ENCODE measurements around the gene ARVCF.

- no peak for TF ChIP-seq CTCF (IDR thresholded peaks at IDR 0.05)
- no peak for TF ChIP-seq SIN3A (IDR thresholded peaks at IDR 0.05; ENCODE audit: borderline replicate concordance, low read depth, low read length)
- TF ChIP-seq GATA2 (CRISPR knock-in tag; IDR thresholded peaks at IDR 0.05), result no peak
- no peak for TF ChIP-seq MAX (IDR thresholded peaks at IDR 0.05; ENCODE audit: low read depth)
- TF ChIP-seq REST (IDR thresholded peaks at IDR 0.05; ENCODE audit: low read depth, low read length), result no peak
- no peak for TF ChIP-seq ELF1 (IDR thresholded peaks at IDR 0.05)
Observed at GRCh38 chr22:19995611-19996339, 20.8 kb downstream of the ARVCF start.

Data from SK-N-SH (cell line).